ENCODE results near the gene GPC3. TPM values are rescaled to one million over a fixed set of nuclear protein-coding genes. Genes with fewer than 3 reads are reported as not detected.
A peak's percentile ranks its signal among the peaks of the same experiment; 100 is the strongest.
"Not testable (repeated sequence)": the region's sequence is repeated elsewhere in the genome, so short reads cannot be mapped to it uniquely, and the experiment has no call there.

The GPC3 gene
- total RNA-seq, 1 experiment from 2014 or later, result 1.3 TPM

DNA sequence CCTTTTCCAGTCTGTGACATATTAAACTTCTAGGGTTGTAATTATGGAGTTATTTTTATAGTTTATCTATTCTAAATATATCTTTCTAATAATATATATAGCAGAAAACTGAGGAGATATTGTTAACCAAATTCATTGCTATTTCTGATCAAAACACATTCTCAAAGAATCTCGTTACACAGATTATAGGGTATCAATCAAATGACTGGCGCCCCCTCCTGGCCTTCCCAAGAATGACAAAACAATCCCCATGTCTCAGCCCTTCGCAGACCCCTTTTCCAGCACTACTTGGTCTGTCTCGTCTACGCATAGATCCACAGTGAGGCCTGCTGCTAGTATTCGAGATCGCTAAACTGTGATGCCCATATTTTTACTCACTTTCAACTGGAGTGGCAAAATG is 209.3 kb downstream of the GPC3 start:
- DNase-seq (ENCODE audit: low spot score), result peak; percentile 49

- DNase-seq (ENCODE audit: low spot score), result no peak
These were observed 210.6 kb downstream of the GPC3 start for GRCh38 chrX:133774807-133775206.

DNA sequence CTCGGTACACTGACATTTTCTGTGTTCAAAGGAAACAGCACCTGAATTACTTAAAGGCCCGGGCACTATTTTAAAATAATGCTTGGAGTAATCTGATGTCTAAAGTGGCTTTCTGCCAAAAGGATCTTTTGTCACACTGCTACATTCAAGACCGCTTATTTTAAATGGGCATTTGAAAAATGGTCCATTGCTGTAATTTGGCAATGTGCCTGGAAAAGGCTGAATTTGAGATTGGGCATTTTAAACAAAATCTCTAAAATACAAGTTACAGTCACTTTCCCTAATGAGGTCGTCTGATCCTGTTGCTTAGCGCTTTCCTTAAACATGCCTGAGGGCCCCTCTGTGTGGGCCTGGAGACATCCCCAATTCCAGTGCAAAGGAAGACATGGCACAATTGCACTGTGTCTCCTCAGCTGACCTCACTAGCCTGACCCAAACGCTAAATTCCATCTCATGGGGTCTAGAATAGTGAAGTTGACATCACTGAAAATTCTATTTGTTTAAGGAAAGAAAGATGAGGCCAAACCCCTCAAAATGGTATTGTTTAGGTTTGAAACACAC is 214.2 kb downstream of the GPC3 start:
- no peak for DNase-seq (ENCODE audit: low spot score)

DNA sequence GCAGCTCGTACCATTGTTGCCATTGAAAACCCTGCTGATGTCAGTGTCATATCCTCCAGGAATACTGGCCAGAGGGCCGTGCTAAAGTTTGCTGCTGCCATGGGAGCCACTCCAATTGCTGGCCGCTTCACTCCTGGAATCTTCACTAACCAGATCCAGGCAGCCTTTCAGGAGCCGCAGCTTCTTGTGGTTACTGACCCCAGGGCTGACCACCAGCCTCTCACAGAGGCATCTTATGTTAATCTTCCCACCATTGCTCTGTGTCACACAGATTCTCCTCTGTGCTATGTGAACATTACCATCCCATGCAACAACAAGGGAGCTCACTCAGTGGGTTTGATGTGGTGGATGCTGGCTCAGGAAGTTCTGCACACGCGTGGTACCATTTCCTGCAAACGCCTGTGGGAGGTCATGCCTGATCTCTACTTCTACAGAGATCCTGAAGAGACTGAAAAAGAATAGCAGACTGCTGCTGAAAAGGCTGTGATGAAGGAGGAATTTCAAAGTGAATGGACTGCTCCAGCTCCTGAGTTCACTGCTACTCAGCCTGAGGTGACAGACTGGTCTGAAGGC is 222.3 kb downstream of the GPC3 start:
- not testable (repeated sequence) for DNase-seq (ENCODE audit: low spot score)

DNA sequence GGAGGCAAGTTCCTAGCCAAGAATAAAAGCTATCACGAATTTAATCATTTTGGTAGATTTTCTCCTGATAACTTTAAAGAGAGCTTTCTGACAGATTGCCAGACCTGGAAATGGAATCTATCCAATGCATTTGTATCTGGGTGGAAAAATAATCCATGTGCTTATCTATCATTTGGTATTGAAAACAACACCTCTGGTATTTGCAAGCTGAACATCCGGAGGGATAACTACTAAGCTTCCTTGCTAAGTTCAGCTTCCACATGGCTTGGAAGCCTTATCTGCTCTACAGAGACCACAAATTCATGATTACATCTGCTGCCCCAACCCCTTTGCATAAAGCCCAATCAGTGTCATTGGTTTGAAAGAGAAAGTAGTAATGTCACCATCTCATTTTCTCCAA is 230.7 kb downstream of the GPC3 start:
- no peak for DNase-seq (ENCODE audit: low spot score)

GRCh38 chrX:133749951-133750350 is 235.4 kb downstream of the GPC3 start:
- DNase-seq (ENCODE audit: low spot score), result no peak

- no peak for DNase-seq (ENCODE audit: low spot score)
These were observed 236.0 kb downstream of the GPC3 start for GRCh38 chrX:133749370-133749769.

GRCh38 chrX:133747196-133747595 is 238.2 kb downstream of the GPC3 start:
- DNase-seq (ENCODE audit: low spot score), result no peak

GRCh38 chrX:133746593-133746992 is 238.8 kb downstream of the GPC3 start:
- DNase-seq (ENCODE audit: low spot score), result no peak

GRCh38 chrX:133745349-133745748 is 240.0 kb downstream of the GPC3 start:
- peak; percentile 21 for DNase-seq (ENCODE audit: low spot score)

DNA sequence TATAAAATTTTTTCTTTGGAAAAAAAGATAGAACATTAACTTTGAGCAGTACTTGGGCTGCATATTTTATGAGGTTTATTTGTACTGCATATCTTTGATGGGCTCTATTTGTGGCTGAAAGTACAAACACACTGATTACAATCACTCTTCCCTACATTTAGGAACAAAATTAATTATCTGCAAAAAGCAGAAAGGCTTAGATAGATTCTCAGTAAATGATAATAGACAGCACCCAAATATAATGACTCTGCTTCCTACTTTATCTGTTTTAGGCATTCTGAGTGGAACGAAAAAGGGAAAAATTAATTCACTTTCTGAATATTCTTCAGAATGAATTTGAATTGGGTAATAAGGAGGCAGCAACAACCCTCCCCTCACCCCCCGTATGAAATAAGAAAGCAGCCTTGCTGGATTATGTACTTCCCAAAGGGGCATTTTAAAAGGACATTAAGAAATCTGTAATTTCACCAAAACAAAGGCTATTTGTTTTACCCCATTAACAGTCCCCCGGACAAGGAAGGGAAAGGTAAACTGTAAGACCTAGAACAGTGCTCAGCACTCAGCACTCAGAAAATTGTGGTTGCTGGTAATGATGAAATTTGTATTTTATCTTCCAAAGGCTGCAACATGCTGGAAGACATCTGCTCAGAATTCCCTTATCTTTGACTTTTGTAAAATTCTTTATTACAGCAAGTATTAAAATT is 242.6 kb downstream of the GPC3 start:
- DNase-seq (ENCODE audit: low spot score), result no peak

DNA sequence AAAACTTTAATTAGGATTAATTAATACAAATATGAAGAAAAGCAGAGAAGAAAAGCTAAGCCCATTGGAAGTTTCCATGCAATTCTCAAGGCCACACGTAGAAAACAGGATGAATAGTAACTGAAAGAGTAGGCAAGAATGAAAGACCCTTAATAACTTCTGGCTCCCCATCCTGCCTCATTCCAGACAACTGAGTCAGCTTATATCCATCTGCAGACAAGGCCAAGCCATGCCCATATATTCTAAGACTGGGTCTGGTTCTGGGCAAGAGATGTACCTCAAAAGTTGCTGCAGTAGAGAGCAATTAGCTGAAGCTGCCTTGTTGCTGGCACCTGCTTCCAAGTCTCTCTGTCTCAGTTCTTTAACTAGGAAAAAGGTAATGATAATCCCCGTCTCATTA is 244.1 kb downstream of the GPC3 start:
- DNase-seq (ENCODE audit: low spot score), result no peak

GRCh38 chrX:133726642-133727041 is 258.8 kb downstream of the GPC3 start:
- peak; percentile 69 for DNase-seq (ENCODE audit: low spot score)

GRCh38 chrX:133726211-133726630 is 259.2 kb downstream of the GPC3 start:
- DNase-seq (ENCODE audit: low spot score), result peak; percentile 76

DNA sequence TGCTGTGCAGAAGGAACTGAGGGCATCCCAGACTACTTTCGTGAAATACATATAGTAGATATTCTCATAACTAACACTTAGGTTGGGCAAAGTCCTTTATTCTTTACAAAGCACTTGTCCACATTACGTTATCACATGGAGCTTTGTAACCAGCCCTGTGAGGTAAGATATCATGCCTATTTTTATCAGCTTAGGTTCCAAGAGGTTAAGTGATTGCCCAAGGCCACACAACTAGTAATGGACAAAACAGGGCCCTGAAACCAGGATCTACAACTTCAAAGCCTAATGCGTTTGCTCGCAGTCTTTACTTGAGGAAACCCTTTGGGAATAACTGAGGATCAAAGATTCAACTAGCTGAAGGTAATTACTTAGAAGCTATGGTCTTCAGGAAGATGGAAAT is 261.5 kb downstream of the GPC3 start:
- no peak for DNase-seq (ENCODE audit: low spot score)

DNA sequence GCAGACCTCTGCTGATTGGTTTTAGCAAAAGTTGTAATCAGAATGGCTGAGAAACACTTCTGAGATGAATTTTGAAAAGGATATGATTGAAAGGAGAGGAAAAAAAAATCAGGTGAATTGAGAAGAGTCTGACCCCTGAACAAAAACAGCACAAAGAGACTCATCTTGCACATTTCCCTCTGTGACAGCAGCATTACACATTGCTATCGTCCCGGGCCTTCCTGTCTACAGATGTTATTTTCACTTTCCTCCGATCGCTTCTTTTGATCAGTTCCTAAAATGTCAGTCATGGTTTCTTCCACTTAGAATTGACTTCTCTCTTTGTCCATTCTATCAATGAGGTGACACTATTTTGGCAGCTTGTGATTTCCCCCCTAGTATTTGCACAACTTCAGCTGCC is 262.6 kb downstream of the GPC3 start:
- DNase-seq (ENCODE audit: low spot score), result no peak

- not testable (repeated sequence) for DNase-seq (ENCODE audit: low spot score)
These were observed 265.1 kb downstream of the GPC3 start for GRCh38 chrX:133720269-133720668.

DNA sequence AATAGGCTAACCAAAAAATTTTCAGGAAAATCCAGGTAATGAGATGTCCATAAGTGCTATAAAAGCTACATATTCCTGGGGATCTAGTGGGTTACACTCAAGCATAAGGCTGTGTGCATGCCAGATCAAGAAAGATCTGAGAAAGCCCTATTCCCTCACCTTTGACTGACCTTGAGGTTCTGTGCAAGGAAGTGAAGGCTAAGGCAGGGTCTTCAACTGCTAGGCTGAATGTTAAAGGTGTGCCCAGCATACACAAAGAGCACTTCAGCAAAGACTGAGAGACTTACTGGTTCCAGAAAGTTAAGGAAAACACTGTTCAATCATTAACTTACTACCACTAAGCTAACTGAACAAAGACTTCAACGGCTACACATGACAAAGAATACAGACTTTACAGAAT is 269.7 kb downstream of the GPC3 start:
- DNase-seq (ENCODE audit: low spot score), result no peak

GRCh38 chrX:133709501-133709900 is 275.9 kb downstream of the GPC3 start:
- DNase-seq (ENCODE audit: low spot score), result peak; percentile 65

DNA sequence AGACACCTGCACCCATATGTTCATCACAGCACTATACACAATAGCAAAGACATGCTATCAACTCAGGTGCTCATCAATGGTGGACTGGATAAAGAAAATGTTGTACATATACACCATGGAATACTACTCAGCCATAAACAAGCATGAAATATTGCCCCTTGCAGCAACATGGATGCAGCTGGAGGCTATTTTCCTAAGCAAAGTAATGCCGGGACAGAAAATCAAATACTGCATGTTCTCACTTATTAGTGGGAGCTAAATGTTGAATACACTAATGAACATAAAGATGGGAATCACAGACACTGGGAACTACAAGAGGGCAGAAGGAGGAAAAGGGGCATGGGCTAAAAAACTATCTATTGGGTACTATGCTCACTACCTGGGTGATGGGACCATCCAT is 278.5 kb downstream of the GPC3 start:
- no peak for DNase-seq (ENCODE audit: low spot score)

DNA sequence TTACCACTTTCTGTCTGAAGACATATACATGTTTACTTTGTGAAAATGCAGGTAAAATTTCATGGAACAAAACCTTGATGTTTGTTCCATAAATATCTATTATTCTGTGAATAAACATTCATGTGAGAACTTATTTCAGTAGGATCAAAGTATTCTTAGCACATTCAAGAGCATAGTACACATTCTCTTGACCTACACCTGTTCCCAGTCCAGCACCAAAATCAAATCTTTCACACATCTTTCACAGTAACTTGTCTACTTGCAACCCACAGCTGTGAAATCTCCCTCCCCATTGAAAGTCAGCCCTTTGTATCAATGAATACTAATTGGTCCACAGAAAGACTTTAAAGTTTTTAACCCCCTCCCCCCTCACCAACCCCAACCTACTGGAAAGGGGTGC is 283.2 kb downstream of the GPC3 start:
- no peak for DNase-seq (ENCODE audit: low spot score)

- no peak for DNase-seq (ENCODE audit: low spot score)
These were observed 286.2 kb downstream of the GPC3 start for GRCh38 chrX:133699023-133699728.

DNA sequence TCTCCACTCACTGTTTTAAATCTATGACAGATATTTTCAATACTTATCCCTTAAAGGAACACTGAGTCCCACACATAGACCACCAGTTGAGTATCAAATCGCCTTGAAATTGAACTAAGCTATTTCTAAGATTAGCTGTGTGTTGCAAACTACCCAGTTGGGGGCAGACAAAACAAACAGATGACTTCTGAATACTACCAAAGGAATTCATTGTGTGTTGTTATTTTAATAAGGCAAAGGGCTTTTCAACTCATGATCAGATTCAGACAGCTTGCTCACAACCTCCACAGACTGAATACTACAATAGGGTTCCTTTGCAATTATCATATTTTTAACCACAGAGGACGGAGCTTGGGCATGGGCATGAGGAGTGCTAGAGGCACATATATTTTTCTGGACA is 287.1 kb downstream of the GPC3 start:
- peak; percentile 52 for DNase-seq (ENCODE audit: low spot score)
